Measurements from ENCODE around the gene TSHZ2. TPM values are rescaled to one million over a fixed set of nuclear protein-coding genes. Genes with fewer than 3 reads are reported as not detected.

TSHZ2 gene
- total and polyA plus RNA-seq, 2 donors (not counting 3 experiments of a cell fraction or from before 2014, with no cell fraction given) = not detected

- Histone ChIP-seq H2AFZ (ENCODE audit: low read depth, low read length) (no peak overlapping the region), H3K9me3 (replicated peaks; ENCODE audit: control insufficient read depth, insufficient read depth, low read length) (no peaks in the 10 kb centered on the region), H3K36me3 (ENCODE audit: control insufficient read depth in 2 of 2, extremely low read depth in 1 of 2, insufficient read depth in 2 of 2, low read length in 2 of 2) (no peaks in the 10 kb centered on the region), H3K79me2 (ENCODE audit: control insufficient read depth, insufficient read depth, low read length) (no peaks in the 10 kb centered on the region), H3K9ac (replicated peaks; ENCODE audit: extremely low read depth, insufficient read depth, low read length) (no peak overlapping the region), H3K4me3 (replicated peaks in 1 of 3; ENCODE audit: insufficient read depth in 1 of 3, low read depth in 1 of 3, low read length in 3 of 3) (no peak overlapping the region), H3K4me1 (ENCODE audit: control insufficient read depth, extremely low read depth, insufficient read depth, low read length) (no peaks in the 10 kb centered on the region), H3K27me3 (ENCODE audit: control insufficient read depth in 2 of 2, insufficient read depth in 2 of 2, low read length in 2 of 2) (no peaks in the 10 kb centered on the region), H3K4me2 (ENCODE audit: insufficient read depth, low read length) (no peak overlapping the region), H3K27ac (ENCODE audit: insufficient read depth, low read depth, low read length) (no peak overlapping the region), H4K20me1 (replicated peaks; ENCODE audit: control insufficient read depth, extremely low read depth, insufficient read depth, low read length) (no peaks in the 10 kb centered on the region), H3K9me1 (replicated peaks; ENCODE audit: control insufficient read depth, extremely low read depth, insufficient read depth, low read length) (no peaks in the 10 kb centered on the region)
- ChIA-PET CTCF (no interaction called here), POLR2A (no interaction called here)
- intact Hi-C loops (cut with micrococcal nuclease) (no loop called here), dilution Hi-C loops (cut with MboI; ENCODE audit: extremely low pct_ligation_motif_present, low sequenced_read_pairs) (no loop called here)
- FAIRE-seq (no peak), DNase-seq (ENCODE audit: low read depth, low spot score) (no peak)
- TF ChIP-seq MYC (IDR thresholded peaks at IDR 0.05; ENCODE audit: low read depth, low read length) (no peak), CTCF (IDR thresholded peaks at IDR 0.05; ENCODE audit: extremely low read depth in 1 of 2, insufficient read depth in 1 of 2, low read depth in 1 of 2, low read length in 2 of 2) (no peak), GATA2 (IDR thresholded peaks at IDR 0.05; ENCODE audit: insufficient read depth, insufficient read length, low read depth, low read length) (no peak)
- BruUV-seq (replicated peaks) = no TSS peak
Measured at GRCh38 chr20:53463101-53463972, 491.2 kb downstream of the TSHZ2 start.

DNA sequence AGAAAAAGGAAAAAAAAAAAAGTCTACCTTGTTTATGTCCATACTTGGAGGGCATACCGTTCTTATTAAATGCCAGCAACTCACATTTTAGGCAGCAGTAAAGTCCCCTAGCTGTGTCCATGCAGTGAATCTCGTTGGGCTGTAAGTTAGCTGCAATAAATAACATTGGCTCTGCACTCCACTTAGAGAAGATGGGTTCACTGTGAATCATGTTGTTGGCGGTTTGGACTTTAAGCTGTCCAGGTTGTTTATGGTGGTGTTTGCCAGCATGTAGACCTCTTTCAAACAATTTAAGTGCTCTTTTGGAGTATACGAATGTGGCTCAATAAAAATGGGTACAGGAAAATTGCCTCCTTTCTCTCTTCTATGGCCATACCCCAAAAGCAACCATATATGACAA lies 494.1 kb downstream of the TSHZ2 start:
- ChIA-PET CTCF (no interaction called here), POLR2A (no interaction called here)
- no peaks in the 10 kb centered on the region for H3K79me2 ChIP-seq (ENCODE audit: control insufficient read depth, insufficient read depth, low read length)
- H3K9me3 ChIP-seq (replicated peaks; ENCODE audit: control insufficient read depth, insufficient read depth, low read length) = no peaks in the 10 kb centered on the region
- H3K4me3 ChIP-seq (replicated peaks in 1 of 3; ENCODE audit: insufficient read depth in 1 of 3, low read depth in 1 of 3, low read length in 3 of 3) = no peak overlapping the region
- DNase-seq (ENCODE audit: low read depth, low spot score) (no peak), FAIRE-seq (no peak)
- no peaks in the 10 kb centered on the region for H3K27me3 ChIP-seq (ENCODE audit: control insufficient read depth in 2 of 2, insufficient read depth in 2 of 2, low read length in 2 of 2)
- H3K4me1 ChIP-seq (ENCODE audit: control insufficient read depth, extremely low read depth, insufficient read depth, low read length) = no peaks in the 10 kb centered on the region
- BruUV-seq (replicated peaks) = no TSS peak
- no peak overlapping the region for H3K4me2 ChIP-seq (ENCODE audit: insufficient read depth, low read length)
- dilution Hi-C loops (cut with MboI; ENCODE audit: extremely low pct_ligation_motif_present, low sequenced_read_pairs) (no loop called here), intact Hi-C loops (cut with micrococcal nuclease) (no loop called here)
- H3K9ac ChIP-seq (replicated peaks; ENCODE audit: extremely low read depth, insufficient read depth, low read length) = no peak overlapping the region
- H3K36me3 ChIP-seq (ENCODE audit: control insufficient read depth in 2 of 2, extremely low read depth in 1 of 2, insufficient read depth in 2 of 2, low read length in 2 of 2) = no peaks in the 10 kb centered on the region
- H2AFZ ChIP-seq (ENCODE audit: low read depth, low read length) = no peak overlapping the region
- no peak for TF ChIP-seq CTCF (IDR thresholded peaks at IDR 0.05; ENCODE audit: extremely low read depth in 1 of 2, insufficient read depth in 1 of 2, low read depth in 1 of 2, low read length in 2 of 2)
- TF ChIP-seq MAX (IDR thresholded peaks at IDR 0.05; ENCODE audit: insufficient read depth, insufficient read length) = no peak
- TF ChIP-seq FOS (IDR thresholded peaks at IDR 0.05; ENCODE audit: borderline replicate concordance, insufficient read depth, low read length) = no peak
- TF ChIP-seq POLR2AphosphoS5 (IDR thresholded peaks at IDR 0.05; ENCODE audit: insufficient read depth, low read depth, low read length) = no peak
- TF ChIP-seq JUN (IDR thresholded peaks at IDR 0.05; ENCODE audit: borderline replicate concordance, insufficient read depth, insufficient read length, low read depth) = no peak
- no peak for TF ChIP-seq EZH2 (IDR thresholded peaks at IDR 0.05; ENCODE audit: borderline replicate concordance, low read depth, low read length, severe bottlenecking)
- no peak for TF ChIP-seq MYC (IDR thresholded peaks at IDR 0.05; ENCODE audit: low read depth, low read length)
- no peak for TF ChIP-seq GATA2 (IDR thresholded peaks at IDR 0.05; ENCODE audit: insufficient read depth, insufficient read length, low read depth, low read length)
- no peak for TF ChIP-seq POLR2A (IDR thresholded peaks at IDR 0.05; ENCODE audit: low read depth, low read length)
- H3K27ac ChIP-seq (ENCODE audit: insufficient read depth, low read depth, low read length) = no peak overlapping the region
- no peaks in the 10 kb centered on the region for H3K9me1 ChIP-seq (replicated peaks; ENCODE audit: control insufficient read depth, extremely low read depth, insufficient read depth, low read length)
- H4K20me1 ChIP-seq (replicated peaks; ENCODE audit: control insufficient read depth, extremely low read depth, insufficient read depth, low read length) = no peaks in the 10 kb centered on the region
